GM12872 (cell line): ENCODE measurements around the gene MIA.

Experiments
- CTCF ChIP-seq: IDR thresholded peaks from 3 replicates; pipeline ENCODE4 v1.5.1; 2011; ENCODE audit warnings: low read depth, mild to moderate bottlenecking, low read length, moderate library complexity; ENCODE audit not compliant: insufficient read depth

The MIA gene

GRCh38 chr19:40754611-40755247, 20.6 kb upstream of the MIA start:
- no peak for TF ChIP-seq CTCF

- TF ChIP-seq CTCF, result no peak
These were observed 20.1 kb upstream of the MIA start for GRCh38 chr19:40755248-40755624.

- no peak for TF ChIP-seq CTCF
These were observed 19.5 kb upstream of the MIA start for GRCh38 chr19:40755791-40756190.

- TF ChIP-seq CTCF, result no peak
These were observed 18.7 kb upstream of the MIA start for GRCh38 chr19:40756502-40757110.

GRCh38 chr19:40758491-40758890, 16.8 kb upstream of the MIA start:
- TF ChIP-seq CTCF, result no peak

GRCh38 chr19:40759352-40759751, 16.0 kb upstream of the MIA start:
- TF ChIP-seq CTCF, result no peak

GRCh38 chr19:40762754-40763470, 12.4 kb upstream of the MIA start:
- no peak for TF ChIP-seq CTCF
